Right lobe of liver (tissue), 4 donors: ENCODE measurements around the gene TNIP1.

ENCODE experiments used
- POLR2A ChIP-seq: fragments of 450-650 bp; IDR thresholded peaks from one replicate; pipeline ENCODE4 v1.6.1; 2017; ENCODE audit warnings: antibody characterized with exemption, mild to moderate bottlenecking
- TF ChIP-seq, protein P1 (sequence below), 4 donors: fragments of 200-600 bp in 3 of 4; fragments of 450-650 bp in 1 of 4; IDR thresholded peaks; one replicate each; pipeline versions ENCODE4 v1.5.1 to v1.8.0; 2016 to 2022; ENCODE audit warnings: antibody characterized with exemption in 4 of 4, mild to moderate bottlenecking in 2 of 4
- donor health status: DM: no; HTN: no; CAD: no.
- donor health status: DM: no; HTN: no; CAD: no.
- donor health status: DM: no; HTN: yes; CAD: no.

DNA sequence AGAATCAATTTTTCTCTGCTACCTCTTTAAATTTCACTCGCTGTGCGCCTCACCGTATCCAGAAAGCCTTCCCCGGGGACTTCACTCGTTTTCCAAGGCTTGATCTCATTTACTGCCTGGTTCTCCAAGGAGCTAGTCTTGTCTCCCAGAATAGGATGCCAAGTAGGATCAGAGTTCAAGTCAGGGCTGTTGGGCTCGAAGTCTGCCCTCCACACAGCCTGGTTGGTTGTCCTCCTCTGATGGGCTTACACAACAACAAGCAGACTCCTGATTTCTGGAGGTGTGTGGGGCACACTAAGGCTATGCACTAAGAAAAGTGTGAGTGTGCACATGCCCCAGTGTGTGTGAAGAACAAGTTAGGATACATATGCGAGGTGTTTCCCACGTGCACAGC is 14.0 kb upstream of the TNIP1 start:
- TF ChIP-seq, protein P1, sequence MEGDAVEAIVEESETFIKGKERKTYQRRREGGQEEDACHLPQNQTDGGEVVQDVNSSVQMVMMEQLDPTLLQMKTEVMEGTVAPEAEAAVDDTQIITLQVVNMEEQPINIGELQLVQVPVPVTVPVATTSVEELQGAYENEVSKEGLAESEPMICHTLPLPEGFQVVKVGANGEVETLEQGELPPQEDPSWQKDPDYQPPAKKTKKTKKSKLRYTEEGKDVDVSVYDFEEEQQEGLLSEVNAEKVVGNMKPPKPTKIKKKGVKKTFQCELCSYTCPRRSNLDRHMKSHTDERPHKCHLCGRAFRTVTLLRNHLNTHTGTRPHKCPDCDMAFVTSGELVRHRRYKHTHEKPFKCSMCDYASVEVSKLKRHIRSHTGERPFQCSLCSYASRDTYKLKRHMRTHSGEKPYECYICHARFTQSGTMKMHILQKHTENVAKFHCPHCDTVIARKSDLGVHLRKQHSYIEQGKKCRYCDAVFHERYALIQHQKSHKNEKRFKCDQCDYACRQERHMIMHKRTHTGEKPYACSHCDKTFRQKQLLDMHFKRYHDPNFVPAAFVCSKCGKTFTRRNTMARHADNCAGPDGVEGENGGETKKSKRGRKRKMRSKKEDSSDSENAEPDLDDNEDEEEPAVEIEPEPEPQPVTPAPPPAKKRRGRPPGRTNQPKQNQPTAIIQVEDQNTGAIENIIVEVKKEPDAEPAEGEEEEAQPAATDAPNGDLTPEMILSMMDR (IDR thresholded peaks at IDR 0.05), result no peak
- no peak for TF ChIP-seq POLR2A
